GOT3 (cell line): ENCODE measurements around the gene OR2A7.
"Not testable (repeated sequence)": the region's sequence is repeated elsewhere in the genome, so short reads cannot be mapped to it uniquely, and the experiment has no call there.

Source experiments
- DNase-seq: peaks from one replicate; lab custom pipeline; 2025; ENCODE audit warnings: mixed read lengths; lab: John Stamatoyannopoulos, UW

The OR2A7 gene

GRCh38 chr7:144264692-144265091 is at the start of gene OR2A7:
Gene OR2A7 (minus strand): TSS chr7:144264792. CDS start chr7:144259628, 5,164 bp downstream.
- not testable (repeated sequence) for DNase-seq

- not testable (repeated sequence) for DNase-seq
These were observed 47.4 kb upstream of the OR2A7 start, which contains the start of gene OR2A1 for GRCh38 chr7:144311872-144312469. Gene OR2A1 (plus strand): TSS chr7:144312419. CDS start chr7:144318125, 5,706 bp downstream.

GRCh38 chr7:144311218-144311617 is 46.6 kb upstream of the OR2A7 start:
- not testable (repeated sequence) for DNase-seq

- DNase-seq, result not testable (repeated sequence)
These were observed 45.1 kb upstream of the OR2A7 start for GRCh38 chr7:144309702-144310101.

- DNase-seq, result not testable (repeated sequence)
These were observed 40.6 kb upstream of the OR2A7 start for GRCh38 chr7:144305156-144305555.

GRCh38 chr7:144303607-144304006 is 39.0 kb upstream of the OR2A7 start:
- DNase-seq, result not testable (repeated sequence)

- DNase-seq, result not testable (repeated sequence)
These were observed 38.1 kb upstream of the OR2A7 start for GRCh38 chr7:144302578-144303303.

- not testable (repeated sequence) for DNase-seq
These were observed 29.4 kb upstream of the OR2A7 start for GRCh38 chr7:144293794-144294499.

- not testable (repeated sequence) for DNase-seq
These were observed 28.0 kb upstream of the OR2A7 start for GRCh38 chr7:144292384-144293161.

- DNase-seq, result not testable (repeated sequence)
These were observed 27.0 kb upstream of the OR2A7 start for GRCh38 chr7:144291607-144292006.

GRCh38 chr7:144287171-144287784 is 22.7 kb upstream of the OR2A7 start:
- DNase-seq, result not testable (repeated sequence)

GRCh38 chr7:144283716-144284115 is 19.1 kb upstream of the OR2A7 start:
- DNase-seq, result not testable (repeated sequence)

- not testable (repeated sequence) for DNase-seq
These were observed 17.9 kb upstream of the OR2A7 start for GRCh38 chr7:144282490-144282889.

- not testable (repeated sequence) for DNase-seq
These were observed 17.4 kb upstream of the OR2A7 start for GRCh38 chr7:144281981-144282380.

- DNase-seq, result not testable (repeated sequence)
These were observed 15.4 kb upstream of the OR2A7 start for GRCh38 chr7:144280010-144280409.

GRCh38 chr7:144275281-144275680 is 10.7 kb upstream of the OR2A7 start:
- DNase-seq, result not testable (repeated sequence)

GRCh38 chr7:144269188-144269587 is 4.6 kb upstream of the OR2A7 start, which contains the start of gene CTAGE8:
Gene CTAGE8 (minus strand): TSS chr7:144269288. CDS start chr7:144269250, 38 bp downstream.
- not testable (repeated sequence) for DNase-seq

GRCh38 chr7:144262128-144262527 is 2.5 kb downstream of the OR2A7 start:
- not testable (repeated sequence) for DNase-seq

- DNase-seq, result not testable (repeated sequence)
These were observed 5.5 kb downstream of the OR2A7 start for GRCh38 chr7:144259067-144259466.

GRCh38 chr7:144256112-144256511 is 8.5 kb downstream of the OR2A7 start:
- DNase-seq, result no peak

- no peak for DNase-seq
These were observed 9.1 kb downstream of the OR2A7 start for GRCh38 chr7:144255471-144255897.
